OCI-LY3 (cell line): ENCODE data around the gene MGME1.

Experiments used
- EZH2phosphoT487 ChIP-seq: fragments of 200-600 bp; shearing (Covaris generic); IDR thresholded peaks from 2 replicates; pipeline ENCODE4 v1.6.1; 2018; ENCODE audit warnings: antibody characterized with exemption, mixed run types, low read depth
- TF ChIP-seq, protein P1 (sequence below): fragments of 200-600, 300-600 bp; sonication (generic); IDR thresholded peaks from 2 replicates; pipeline ENCODE4 v1.5.1; 2014; ENCODE audit warnings: antibody characterized with exemption, low read length, low read depth

GRCh38 chr20:17995967-17996819, 27.4 kb downstream of the MGME1 start:
- TF ChIP-seq, protein P1, sequence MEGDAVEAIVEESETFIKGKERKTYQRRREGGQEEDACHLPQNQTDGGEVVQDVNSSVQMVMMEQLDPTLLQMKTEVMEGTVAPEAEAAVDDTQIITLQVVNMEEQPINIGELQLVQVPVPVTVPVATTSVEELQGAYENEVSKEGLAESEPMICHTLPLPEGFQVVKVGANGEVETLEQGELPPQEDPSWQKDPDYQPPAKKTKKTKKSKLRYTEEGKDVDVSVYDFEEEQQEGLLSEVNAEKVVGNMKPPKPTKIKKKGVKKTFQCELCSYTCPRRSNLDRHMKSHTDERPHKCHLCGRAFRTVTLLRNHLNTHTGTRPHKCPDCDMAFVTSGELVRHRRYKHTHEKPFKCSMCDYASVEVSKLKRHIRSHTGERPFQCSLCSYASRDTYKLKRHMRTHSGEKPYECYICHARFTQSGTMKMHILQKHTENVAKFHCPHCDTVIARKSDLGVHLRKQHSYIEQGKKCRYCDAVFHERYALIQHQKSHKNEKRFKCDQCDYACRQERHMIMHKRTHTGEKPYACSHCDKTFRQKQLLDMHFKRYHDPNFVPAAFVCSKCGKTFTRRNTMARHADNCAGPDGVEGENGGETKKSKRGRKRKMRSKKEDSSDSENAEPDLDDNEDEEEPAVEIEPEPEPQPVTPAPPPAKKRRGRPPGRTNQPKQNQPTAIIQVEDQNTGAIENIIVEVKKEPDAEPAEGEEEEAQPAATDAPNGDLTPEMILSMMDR, result peak; percentile 98
- no peak for TF ChIP-seq EZH2phosphoT487
